WTC11 (cell line): ENCODE data around the gene PSMD8.
"Not testable (repeated sequence)": the region's sequence is repeated elsewhere in the genome, so short reads cannot be mapped to it uniquely, and the experiment has no call there.

ENCODE experiments used
- CTCF ChIP-seq: fragments of 200-600 bp; IDR thresholded peaks from 2 replicates; pipeline ENCODE4 v1.8.0; 2022; ENCODE audit warnings: antibody characterized with exemption
- ELF4 ChIP-seq: sonication (generic); formaldehyde crosslinking; IDR thresholded peaks from 2 replicates; pipeline ENCODE4 v1.8.1; 2022; ENCODE audit warnings: low read depth, mild to moderate bottlenecking, moderate library complexity, missing genetic modification reagents
- PREB ChIP-seq: sonication (generic); formaldehyde crosslinking; IDR thresholded peaks from 2 replicates; pipeline ENCODE4 v1.8.1; 2022; ENCODE audit warnings: mild to moderate bottlenecking, missing genetic modification reagents, moderate library complexity, borderline replicate concordance
- USF2 ChIP-seq: sonication (generic); formaldehyde crosslinking; IDR thresholded peaks from 2 replicates; pipeline ENCODE4 v1.8.1; 2023; ENCODE audit warnings: mild to moderate bottlenecking, missing genetic modification reagents, moderate library complexity
- ZNF281 ChIP-seq: sonication (generic); formaldehyde crosslinking; IDR thresholded peaks from 2 replicates; pipeline ENCODE4 v1.8.0; 2023; ENCODE audit warnings: mild to moderate bottlenecking, missing genetic modification reagents

- TF ChIP-seq CTCF; ZNF281 (CRISPR knock-in tag); USF2 (CRISPR knock-in tag); ELF4 (CRISPR knock-in tag); PREB (CRISPR knock-in tag): not testable (repeated sequence)
Observed at GRCh38 chr19:38411898-38412297, 37.5 kb downstream of the PSMD8 start.
